GM10847 (cell line): Measurements from ENCODE around the gene PRKCE.

ENCODE experiments used
- POLR2A ChIP-seq: IDR thresholded peaks from 2 replicates; pipeline ENCODE4 v1.6.1; 2011; ENCODE audit not compliant: insufficient read length; ENCODE audit errors: extremely low read depth

PRKCE gene

GRCh38 chr2:45844796-45845457 lies 193.5 kb downstream of the PRKCE start:
- TF ChIP-seq POLR2A: no peak

- TF ChIP-seq POLR2A: no peak
Observed at GRCh38 chr2:45845566-45845965, 194.1 kb downstream of the PRKCE start.

GRCh38 chr2:45849491-45850283 lies 198.2 kb downstream of the PRKCE start:
- no peak for TF ChIP-seq POLR2A

GRCh38 chr2:45850558-45850957 lies 199.1 kb downstream of the PRKCE start:
- TF ChIP-seq POLR2A: no peak

- no peak for TF ChIP-seq POLR2A
Observed at GRCh38 chr2:45851111-45851510, 199.6 kb downstream of the PRKCE start.

- TF ChIP-seq POLR2A: no peak
Observed at GRCh38 chr2:45851576-45852304, 200.3 kb downstream of the PRKCE start.

GRCh38 chr2:45852450-45853150 lies 201.1 kb downstream of the PRKCE start:
- no peak for TF ChIP-seq POLR2A

GRCh38 chr2:45855374-45855773 lies 203.9 kb downstream of the PRKCE start:
- TF ChIP-seq POLR2A: no peak

GRCh38 chr2:45856391-45857274 lies 205.2 kb downstream of the PRKCE start:
- no peak for TF ChIP-seq POLR2A

GRCh38 chr2:45857275-45857609 lies 205.8 kb downstream of the PRKCE start:
- TF ChIP-seq POLR2A: no peak

- TF ChIP-seq POLR2A: no peak
Observed at GRCh38 chr2:45857867-45858520, 206.5 kb downstream of the PRKCE start.

GRCh38 chr2:45859682-45860081 lies 208.2 kb downstream of the PRKCE start:
- no peak for TF ChIP-seq POLR2A

GRCh38 chr2:45860136-45861121 lies 209.0 kb downstream of the PRKCE start:
- no peak for TF ChIP-seq POLR2A

GRCh38 chr2:45862843-45863242 lies 211.4 kb downstream of the PRKCE start:
- no peak for TF ChIP-seq POLR2A
